HepG2 (cell line): Measurements from ENCODE around the gene CNBD2. TPM values are rescaled to one million over a fixed set of nuclear protein-coding genes. Genes with fewer than 3 reads are reported as not detected.

Experiments used
- ARID2 ChIP-seq: sonication (generic); formaldehyde crosslinking; IDR thresholded peaks from 2 replicates; pipeline ENCODE4 v1.8.1; 2022; ENCODE audit warnings: mild to moderate bottlenecking, missing genetic modification reagents, borderline replicate concordance
- GPN1 ChIP-seq: sonication (generic); formaldehyde crosslinking; IDR thresholded peaks from 2 replicates; pipeline ENCODE4 v1.5.1; 2020; ENCODE audit warnings: missing genetic modification reagents, borderline replicate concordance
- HNRNPL ChIP-seq: fragments of 200-400 bp; formaldehyde crosslinking; IDR thresholded peaks from 2 replicates; pipeline ENCODE4 v1.6.1; 2017; ENCODE audit warnings: mild to moderate bottlenecking, low read depth, low read length
- HOXD1 ChIP-seq: sonication (generic); formaldehyde crosslinking; IDR thresholded peaks from 2 replicates; pipeline ENCODE4 v1.5.0; 2020; ENCODE audit warnings: missing genetic modification reagents
- JUNB ChIP-seq: sonication (generic); formaldehyde crosslinking; IDR thresholded peaks from 2 replicates; pipeline ENCODE4 v1.8.0; 2022; ENCODE audit warnings: missing genetic modification reagents, mild to moderate bottlenecking, borderline replicate concordance
- MXI1 ChIP-seq: IDR thresholded peaks from 3 replicates; pipeline ENCODE4 v1.6.1; 2012; ENCODE audit warnings: low read depth, low read length, inconsistent platforms, borderline replicate concordance
- NFIC ChIP-seq: IDR thresholded peaks from 2 replicates; pipeline ENCODE4 v1.6.1; 2012; ENCODE audit warnings: mild to moderate bottlenecking, low read length, inconsistent platforms
- SP2 ChIP-seq: sonication (generic); formaldehyde crosslinking; IDR thresholded peaks from 2 replicates; pipeline ENCODE4 v1.5.1; 2020; ENCODE audit warnings: mild to moderate bottlenecking, missing genetic modification reagents
- SRSF1 ChIP-seq: fragments of 200-400 bp; formaldehyde crosslinking; optimal IDR thresholded peaks from 2 replicates; pipeline ENCODE3; 2017; ENCODE audit warnings: mild to moderate bottlenecking, low read depth, low read length, moderate library complexity
- TCF7 ChIP-seq: sonication (generic); IDR thresholded peaks from 2 replicates; pipeline ENCODE4 v1.6.1; 2016; ENCODE audit warnings: antibody characterized with exemption, low read depth
- ZFAT ChIP-seq: sonication (generic); formaldehyde crosslinking; conservative IDR thresholded peaks from 2 replicates; pipeline ENCODE4 v1.8.1; 2023; ENCODE audit warnings: missing genetic modification reagents, inconsistent platforms
- ZFP41 ChIP-seq: sonication (generic); formaldehyde crosslinking; IDR thresholded peaks from 2 replicates; pipeline ENCODE4 v1.4.0; 2020; ENCODE audit warnings: mild to moderate bottlenecking, missing genetic modification reagents, borderline replicate concordance
- ZNF225 ChIP-seq: sonication (generic); formaldehyde crosslinking; IDR thresholded peaks from 2 replicates; pipeline ENCODE4 v1.4.0; 2020; ENCODE audit warnings: mild to moderate bottlenecking, missing genetic modification reagents
- ZNF317 ChIP-seq: sonication (generic); formaldehyde crosslinking; IDR thresholded peaks from 2 replicates; pipeline ENCODE4 v1.5.0; 2020; ENCODE audit warnings: mild to moderate bottlenecking, missing genetic modification reagents
- ZNF441 ChIP-seq: sonication (generic); formaldehyde crosslinking; IDR thresholded peaks from 2 replicates; pipeline ENCODE4 v1.7.0; 2021; ENCODE audit warnings: missing genetic modification reagents, borderline replicate concordance
- ZNF484 ChIP-seq: sonication (generic); formaldehyde crosslinking; IDR thresholded peaks from 2 replicates; pipeline ENCODE4 v1.5.1; 2020; ENCODE audit warnings: mild to moderate bottlenecking, low read depth, missing genetic modification reagents, borderline replicate concordance
- ZNF660 ChIP-seq: sonication (generic); formaldehyde crosslinking; IDR thresholded peaks from 2 replicates; pipeline ENCODE4 v1.5.1; 2020; ENCODE audit warnings: mild to moderate bottlenecking, low read depth, missing genetic modification reagents, borderline replicate concordance
- ZSCAN12 ChIP-seq: sonication (generic); formaldehyde crosslinking; IDR thresholded peaks from 2 replicates; pipeline ENCODE4 v1.9.0; 2021; ENCODE audit warnings: mild to moderate bottlenecking, missing genetic modification reagents
- polyA plus RNA-seq, 8 experiments: library from polyadenylated mRNA; depleted of rRNA in 3 of 8; stranded (reverse) in 7 of 8; unstranded in 1 of 8; fragments of >200 nt; fragmentation: Illumina TruSeq in 4 of 8; extraction: Trizol in 4 of 8; gene quantifications; 2 replicates each; pipeline versions ENCODE4 v1.2.1 to v1.2.3, GENCODE V29; 2011 to 2016; ENCODE audit warnings: low read depth in 4 of 8, missing spikeins in 1 of 8, mixed read lengths in 1 of 8; ENCODE audit not compliant: insufficient read depth in 1 of 8
- total RNA-seq, 5 experiments: library from RNA; depleted of rRNA; stranded (reverse); fragments of >200 nt; fragmentation: Illumina TruSeq; extraction: Trizol; gene quantifications; 2 replicates each; pipeline ENCODE4 v1.2.3, GENCODE V29; 2016; ENCODE audit warnings: low read depth in 1 of 5
- TF ChIP-seq, protein P1 (sequence below): sonication (generic); formaldehyde crosslinking; IDR thresholded peaks from 2 replicates; pipeline ENCODE4 v1.4.0; 2020; ENCODE audit warnings: mild to moderate bottlenecking, missing genetic modification reagents
- TF ChIP-seq, protein P2 (sequence below): IDR thresholded peaks from 2 replicates; pipeline ENCODE4 v1.6.1; 2016; ENCODE audit warnings: missing genetic modification reagents, missing compliant biosample characterization
- TF ChIP-seq, protein P3 (sequence below): sonication (generic); formaldehyde crosslinking; IDR thresholded peaks from 2 replicates; pipeline ENCODE4 v1.5.1; 2020; ENCODE audit warnings: missing genetic modification reagents, mild to moderate bottlenecking, borderline replicate concordance
- TF ChIP-seq, protein P4 (sequence below), 2 experiments: sonication (generic) in 1 of 2; formaldehyde crosslinking in 1 of 2; IDR thresholded peaks; 2 replicates each; pipeline versions ENCODE4 v1.5.1 to v1.6.1; 2011 to 2020; ENCODE audit warnings: borderline replicate concordance in 1 of 2, low read depth in 1 of 2, low read length in 1 of 2, mild to moderate bottlenecking in 1 of 2, missing genetic modification reagents in 1 of 2, moderate library complexity in 1 of 2

Gene CNBD2
- total and polyA plus RNA-seq, 2 of the 13 experiments (the other 11 are each of a cell fraction or from before 2014, with no cell fraction given), result 12.4 to 22.8 TPM

DNA sequence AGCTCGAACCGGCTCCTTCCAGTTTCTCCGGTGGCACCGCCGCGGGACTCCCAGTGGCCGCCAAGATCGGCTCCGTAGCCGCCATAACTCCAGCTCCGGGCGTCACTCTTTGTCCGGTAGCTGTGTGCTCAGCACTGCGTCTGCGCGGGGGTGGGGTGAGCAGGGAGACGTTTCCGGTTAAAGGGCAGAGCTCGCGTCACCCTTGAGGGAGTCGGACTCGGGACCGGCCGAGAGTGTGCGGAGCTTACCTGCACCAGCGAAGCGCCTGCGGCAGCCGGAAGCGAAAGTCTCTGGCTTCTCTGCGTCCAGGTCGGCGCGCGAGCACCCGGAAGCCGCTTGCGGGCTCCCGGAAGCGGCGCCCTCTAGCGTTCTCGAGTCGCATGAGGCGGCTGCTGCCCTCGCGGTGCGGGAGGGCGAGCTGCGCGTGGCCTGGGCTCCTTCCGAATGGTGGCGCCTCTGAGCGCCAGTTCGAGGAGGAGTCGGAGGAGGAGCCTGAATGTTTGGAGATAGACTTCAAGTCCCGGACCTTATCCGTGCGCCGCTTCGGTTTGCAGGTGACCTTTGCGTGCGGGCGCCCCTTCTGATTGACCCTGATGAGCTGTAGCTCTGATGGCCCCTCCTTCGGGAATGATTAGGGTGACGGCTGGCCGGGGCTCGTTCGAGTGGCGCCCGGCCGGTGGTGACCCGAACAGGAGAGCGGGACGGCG is 14.0 kb upstream of the CNBD2 start, which contains the start of gene SCAND1 (continued):
- TF ChIP-seq ZFP41 (CRISPR knock-in tag) (no peak; the same call in 1 of the 2 replicates), ZNF660 (CRISPR knock-in tag) (0 out of 2 replicates have a peak, but pooled peaks have one; percentile 44), ARID2 (CRISPR knock-in tag) (peak; percentile 86; the same call in 1 of the 2 replicates), ZNF484 (no peak; the same call in 1 of the 2 replicates), HNRNPL (peak; percentile 75; the same call in 1 of the 2 replicates), SP2 (CRISPR knock-in tag) (peak; percentile 70; the same call in 1 of the 2 replicates), ZFAT (CRISPR knock-in tag) (no peak), SRSF1 (peak; percentile 96), ZNF441 (peak; percentile 90), MXI1 (peak; percentile 98), TCF7 (no peak), GPN1 (CRISPR knock-in tag) (no peak), NFIC (peak; percentile 31; the same call in 1 of the 2 replicates), HOXD1 (peak; percentile 85), JUNB (CRISPR knock-in tag) (no peak; the same call in 1 of the 2 replicates), ZNF317 (CRISPR knock-in tag) (peak; percentile 96), ZSCAN12 (CRISPR knock-in tag) (peak; percentile 21), ZNF225 (CRISPR knock-in tag) (peak; percentile 36)
- TF ChIP-seq, protein P1, sequence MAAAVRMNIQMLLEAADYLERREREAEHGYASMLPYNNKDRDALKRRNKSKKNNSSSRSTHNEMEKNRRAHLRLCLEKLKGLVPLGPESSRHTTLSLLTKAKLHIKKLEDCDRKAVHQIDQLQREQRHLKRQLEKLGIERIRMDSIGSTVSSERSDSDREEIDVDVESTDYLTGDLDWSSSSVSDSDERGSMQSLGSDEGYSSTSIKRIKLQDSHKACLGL (CRISPR knock-in tag), result peak; percentile 93; the same call in 1 of the 2 replicates
- TF ChIP-seq, protein P2, sequence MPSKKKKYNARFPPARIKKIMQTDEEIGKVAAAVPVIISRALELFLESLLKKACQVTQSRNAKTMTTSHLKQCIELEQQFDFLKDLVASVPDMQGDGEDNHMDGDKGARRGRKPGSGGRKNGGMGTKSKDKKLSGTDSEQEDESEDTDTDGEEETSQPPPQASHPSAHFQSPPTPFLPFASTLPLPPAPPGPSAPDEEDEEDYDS (CRISPR knock-in tag), result peak; percentile 95
- TF ChIP-seq, protein P3, sequence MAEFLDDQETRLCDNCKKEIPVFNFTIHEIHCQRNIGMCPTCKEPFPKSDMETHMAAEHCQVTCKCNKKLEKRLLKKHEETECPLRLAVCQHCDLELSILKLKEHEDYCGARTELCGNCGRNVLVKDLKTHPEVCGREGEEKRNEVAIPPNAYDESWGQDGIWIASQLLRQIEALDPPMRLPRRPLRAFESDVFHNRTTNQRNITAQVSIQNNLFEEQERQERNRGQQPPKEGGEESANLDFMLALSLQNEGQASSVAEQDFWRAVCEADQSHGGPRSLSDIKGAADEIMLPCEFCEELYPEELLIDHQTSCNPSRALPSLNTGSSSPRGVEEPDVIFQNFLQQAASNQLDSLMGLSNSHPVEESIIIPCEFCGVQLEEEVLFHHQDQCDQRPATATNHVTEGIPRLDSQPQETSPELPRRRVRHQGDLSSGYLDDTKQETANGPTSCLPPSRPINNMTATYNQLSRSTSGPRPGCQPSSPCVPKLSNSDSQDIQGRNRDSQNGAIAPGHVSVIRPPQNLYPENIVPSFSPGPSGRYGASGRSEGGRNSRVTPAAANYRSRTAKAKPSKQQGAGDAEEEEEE (CRISPR knock-in tag), result peak; percentile 97; the same call in 1 of the 2 replicates
- TF ChIP-seq, protein P4, sequence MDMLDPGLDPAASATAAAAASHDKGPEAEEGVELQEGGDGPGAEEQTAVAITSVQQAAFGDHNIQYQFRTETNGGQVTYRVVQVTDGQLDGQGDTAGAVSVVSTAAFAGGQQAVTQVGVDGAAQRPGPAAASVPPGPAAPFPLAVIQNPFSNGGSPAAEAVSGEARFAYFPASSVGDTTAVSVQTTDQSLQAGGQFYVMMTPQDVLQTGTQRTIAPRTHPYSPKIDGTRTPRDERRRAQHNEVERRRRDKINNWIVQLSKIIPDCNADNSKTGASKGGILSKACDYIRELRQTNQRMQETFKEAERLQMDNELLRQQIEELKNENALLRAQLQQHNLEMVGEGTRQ (IDR thresholded peaks at IDR 0.05; ENCODE audit: low read depth, low read length), result peak; percentile 46; the same call in 1 of the 2 replicates
- TF ChIP-seq, protein P4 (CRISPR knock-in tag; IDR thresholded peaks at IDR 0.05; ENCODE audit: borderline replicate concordance), result peak; percentile 54; the same call in 1 of the 2 replicates
